ENCODE data around the gene CERS6.

DNA sequence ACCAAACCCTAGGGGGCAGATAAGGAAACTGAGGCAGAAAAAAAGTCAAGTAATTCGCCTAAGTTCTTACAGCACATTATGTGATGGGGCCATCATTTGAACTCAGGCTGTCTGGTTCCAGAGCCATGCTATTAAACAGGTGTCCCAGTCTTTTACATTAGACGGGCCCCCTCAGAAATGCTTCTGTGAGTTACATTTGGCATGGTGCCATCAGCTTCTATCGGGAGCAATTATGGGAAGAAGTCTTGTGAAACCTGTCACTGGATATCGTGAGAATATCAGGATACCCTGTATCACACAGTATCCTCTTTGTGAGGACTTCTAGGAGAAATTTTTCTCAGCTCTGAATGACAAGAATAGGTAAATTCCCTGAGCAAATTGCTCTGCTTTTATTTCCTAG lies 202.6 kb downstream of the CERS6 start:
- TF ChIP-seq, protein P1, sequence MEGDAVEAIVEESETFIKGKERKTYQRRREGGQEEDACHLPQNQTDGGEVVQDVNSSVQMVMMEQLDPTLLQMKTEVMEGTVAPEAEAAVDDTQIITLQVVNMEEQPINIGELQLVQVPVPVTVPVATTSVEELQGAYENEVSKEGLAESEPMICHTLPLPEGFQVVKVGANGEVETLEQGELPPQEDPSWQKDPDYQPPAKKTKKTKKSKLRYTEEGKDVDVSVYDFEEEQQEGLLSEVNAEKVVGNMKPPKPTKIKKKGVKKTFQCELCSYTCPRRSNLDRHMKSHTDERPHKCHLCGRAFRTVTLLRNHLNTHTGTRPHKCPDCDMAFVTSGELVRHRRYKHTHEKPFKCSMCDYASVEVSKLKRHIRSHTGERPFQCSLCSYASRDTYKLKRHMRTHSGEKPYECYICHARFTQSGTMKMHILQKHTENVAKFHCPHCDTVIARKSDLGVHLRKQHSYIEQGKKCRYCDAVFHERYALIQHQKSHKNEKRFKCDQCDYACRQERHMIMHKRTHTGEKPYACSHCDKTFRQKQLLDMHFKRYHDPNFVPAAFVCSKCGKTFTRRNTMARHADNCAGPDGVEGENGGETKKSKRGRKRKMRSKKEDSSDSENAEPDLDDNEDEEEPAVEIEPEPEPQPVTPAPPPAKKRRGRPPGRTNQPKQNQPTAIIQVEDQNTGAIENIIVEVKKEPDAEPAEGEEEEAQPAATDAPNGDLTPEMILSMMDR (IDR thresholded peaks at IDR 0.05) = no peak
- no peak for TF ChIP-seq ZFX (IDR thresholded peaks at IDR 0.05; ENCODE audit: borderline replicate concordance)

All from 22Rv1 (cell line).